Measurements from ENCODE around the gene TCTN3. TPM values are rescaled to one million over a fixed set of nuclear protein-coding genes. Genes with fewer than 3 reads are reported as not detected.
"Not testable (repeated sequence)": the region's sequence is repeated elsewhere in the genome, so short reads cannot be mapped to it uniquely, and the experiment has no call there.

TCTN3 gene
- total RNA-seq, 1 donor from 2014 or later: 44.3 TPM

GRCh38 chr10:95720745-95721144 is 27.0 kb upstream of the TCTN3 start:
- not testable (repeated sequence) for H3K4me1 Mint-ChIP-seq (ENCODE audit: low read depth, unreplicated experiment); H3K4me1 ChIP-seq (ENCODE audit: insufficient read depth, low read length); H4K20me1 ChIP-seq (ENCODE audit: insufficient read depth, low read length); H3K4me3 ChIP-seq (ENCODE audit: insufficient read depth, low read depth, low read length); H3K36me3 ChIP-seq (ENCODE audit: insufficient read depth, low read length); H3K79me2 ChIP-seq (ENCODE audit: insufficient read depth, low read length); H3K9me3 Mint-ChIP-seq (ENCODE audit: unreplicated experiment); DNase-seq (ENCODE audit: low read depth); H2AFZ ChIP-seq (ENCODE audit: low read depth, low read length); H3K4me2 ChIP-seq (ENCODE audit: low read length); H3K36me3 Mint-ChIP-seq (ENCODE audit: low read depth, unreplicated experiment); H3K4me3 Mint-ChIP-seq (ENCODE audit: unreplicated experiment); H3K27me3 ChIP-seq (ENCODE audit: insufficient read depth, low read length); H3K9ac ChIP-seq (ENCODE audit: low read length); H3K27ac Mint-ChIP-seq (ENCODE audit: unreplicated experiment); H3K9me3 ChIP-seq (ENCODE audit: insufficient read depth, low read depth, low read length); FAIRE-seq; H3K27me3 Mint-ChIP-seq (ENCODE audit: low read depth, unreplicated experiment); H3K27ac ChIP-seq (ENCODE audit: low read depth, low read length)

GRCh38 chr10:95716866-95717265 is 23.1 kb upstream of the TCTN3 start:
- Histone ChIP-seq H3K4me2 (ENCODE audit: low read length) (no peak overlapping the region), H3K27ac (ENCODE audit: low read depth, low read length) (no peak overlapping the region), H3K9me3 (ENCODE audit: insufficient read depth, low read depth, low read length) (no peaks in the 10 kb centered on the region), H2AFZ (ENCODE audit: low read depth, low read length) (no peak overlapping the region), H3K79me2 (ENCODE audit: insufficient read depth, low read length) (no peaks in the 10 kb centered on the region), H3K36me3 (ENCODE audit: insufficient read depth, low read length) (no peaks in the 10 kb centered on the region), H3K9ac (ENCODE audit: low read length) (no peak overlapping the region), H4K20me1 (ENCODE audit: insufficient read depth, low read length) (no peaks in the 10 kb centered on the region), H3K4me1 (ENCODE audit: insufficient read depth, low read length) (no peaks in the 10 kb centered on the region), H3K27me3 (ENCODE audit: insufficient read depth, low read length) (no peaks in the 10 kb centered on the region), H3K4me3 (ENCODE audit: insufficient read depth, low read depth, low read length) (no peak overlapping the region)
- Mint-ChIP-seq H3K36me3 (ENCODE audit: low read depth, unreplicated experiment) (no peaks in the 10 kb centered on the region), H3K27ac (ENCODE audit: unreplicated experiment) (no peak overlapping the region), H3K27me3 (ENCODE audit: low read depth, unreplicated experiment) (peaks cover 6% of the 10 kb centered on the region), H3K4me3 (ENCODE audit: unreplicated experiment) (no peak overlapping the region), H3K9me3 (ENCODE audit: unreplicated experiment) (no peaks in the 10 kb centered on the region), H3K4me1 (ENCODE audit: low read depth, unreplicated experiment) (no peaks in the 10 kb centered on the region)
- DNase-seq (ENCODE audit: low read depth) (no peak), FAIRE-seq (no peak)
- TF ChIP-seq EZH2 (IDR thresholded peaks at IDR 0.05; ENCODE audit: insufficient read depth, low read length) (no peak), CTCF (IDR thresholded peaks at IDR 0.05; ENCODE audit: insufficient read depth, low read depth, low read length) (no peak)

- Histone ChIP-seq H3K79me2 (ENCODE audit: insufficient read depth, low read length) (no peaks in the 10 kb centered on the region), H3K4me2 (ENCODE audit: low read length) (no peak overlapping the region), H4K20me1 (ENCODE audit: insufficient read depth, low read length) (no peaks in the 10 kb centered on the region), H3K9ac (ENCODE audit: low read length) (no peak overlapping the region), H3K4me3 (ENCODE audit: insufficient read depth, low read depth, low read length) (no peak overlapping the region), H2AFZ (ENCODE audit: low read depth, low read length) (no peak overlapping the region), H3K27ac (ENCODE audit: low read depth, low read length) (no peak overlapping the region), H3K36me3 (ENCODE audit: insufficient read depth, low read length) (no peaks in the 10 kb centered on the region), H3K27me3 (ENCODE audit: insufficient read depth, low read length) (no peaks in the 10 kb centered on the region), H3K9me3 (ENCODE audit: insufficient read depth, low read depth, low read length) (no peaks in the 10 kb centered on the region), H3K4me1 (ENCODE audit: insufficient read depth, low read length) (no peaks in the 10 kb centered on the region)
- Mint-ChIP-seq H3K36me3 (ENCODE audit: low read depth, unreplicated experiment) (no peaks in the 10 kb centered on the region), H3K4me1 (ENCODE audit: low read depth, unreplicated experiment) (no peaks in the 10 kb centered on the region), H3K9me3 (ENCODE audit: unreplicated experiment) (no peaks in the 10 kb centered on the region), H3K27ac (ENCODE audit: unreplicated experiment) (no peak overlapping the region), H3K4me3 (ENCODE audit: unreplicated experiment) (no peak overlapping the region), H3K27me3 (ENCODE audit: low read depth, unreplicated experiment) (peaks cover 6% of the 10 kb centered on the region)
- FAIRE-seq (no peak), DNase-seq (ENCODE audit: low read depth) (no peak)
- TF ChIP-seq CTCF (IDR thresholded peaks at IDR 0.05; ENCODE audit: insufficient read depth, low read depth, low read length): no peak
- TF ChIP-seq EZH2 (IDR thresholded peaks at IDR 0.05; ENCODE audit: insufficient read depth, low read length): no peak
Measured at GRCh38 chr10:95716466-95716865, 22.7 kb upstream of the TCTN3 start.
